Islet of Langerhans (tissue), 1 donor: ENCODE data around the gene BIN1.

Experiments
- FAIRE-seq: peaks from one replicate; lab custom pipeline; 2011; peaks lifted over from hg19 to GRCh38; lab: Jason Lieb, UNC

The BIN1 gene

DNA sequence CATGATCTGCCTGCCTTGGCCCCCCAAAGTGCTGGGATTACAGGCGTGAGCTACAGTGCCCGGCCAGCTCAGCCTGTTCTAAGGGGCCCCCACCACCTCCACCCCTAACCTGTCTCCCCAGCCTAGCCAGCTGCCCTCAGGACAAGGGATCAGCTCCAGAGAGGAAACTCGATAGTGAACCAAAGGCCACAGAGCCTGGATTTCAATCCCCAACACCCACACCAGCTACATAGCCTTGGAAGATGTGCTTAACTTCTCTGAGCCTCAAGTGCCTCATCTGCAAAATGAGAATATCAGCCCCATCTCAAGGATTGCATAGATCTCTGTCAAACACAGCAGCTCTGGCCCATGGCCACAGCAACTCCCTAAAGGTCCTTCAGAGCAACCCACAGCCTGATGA lies 32.0 kb downstream of the BIN1 start:
- FAIRE-seq, result no peak

DNA sequence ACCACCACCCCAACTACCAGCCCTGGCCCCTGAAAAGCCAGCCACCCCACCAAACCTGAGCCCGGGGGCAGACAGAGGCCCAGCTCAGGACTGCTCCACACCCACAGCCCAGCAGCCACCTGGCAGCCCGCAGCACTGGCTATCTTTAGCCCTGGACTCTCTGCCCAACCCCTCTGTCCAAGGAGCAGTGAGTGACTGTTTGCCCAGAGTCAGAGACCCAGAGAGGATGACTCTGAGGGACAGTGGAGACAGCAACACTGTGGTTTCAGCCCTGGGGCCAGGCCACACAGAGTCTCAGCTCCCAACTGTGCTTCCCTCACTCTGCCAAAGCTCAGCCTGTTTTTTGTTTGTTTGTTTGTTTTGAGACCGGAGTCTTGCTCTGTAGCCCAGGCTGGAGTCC lies 32.6 kb downstream of the BIN1 start:
- FAIRE-seq, result no peak

DNA sequence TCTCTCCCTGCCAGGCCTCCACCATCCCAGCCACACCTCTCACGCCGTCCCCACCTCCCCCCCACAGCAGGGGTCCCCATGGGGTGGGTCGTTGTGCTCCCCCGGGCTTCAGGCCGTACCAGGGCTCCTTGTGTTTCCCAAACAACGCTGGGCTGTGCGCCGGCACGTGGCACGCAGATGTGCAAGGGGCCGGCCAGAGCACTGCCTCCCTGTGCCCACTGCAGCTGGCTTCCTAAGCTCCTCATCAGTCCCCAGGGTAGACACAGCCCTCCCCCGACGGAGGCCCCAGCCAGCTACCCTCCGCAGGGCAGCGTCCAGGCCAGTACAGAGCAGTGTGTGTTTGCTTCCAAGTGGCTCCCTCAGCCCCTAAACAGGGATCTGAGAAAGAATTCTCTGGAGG lies 34.0 kb downstream of the BIN1 start:
- FAIRE-seq, result no peak

DNA sequence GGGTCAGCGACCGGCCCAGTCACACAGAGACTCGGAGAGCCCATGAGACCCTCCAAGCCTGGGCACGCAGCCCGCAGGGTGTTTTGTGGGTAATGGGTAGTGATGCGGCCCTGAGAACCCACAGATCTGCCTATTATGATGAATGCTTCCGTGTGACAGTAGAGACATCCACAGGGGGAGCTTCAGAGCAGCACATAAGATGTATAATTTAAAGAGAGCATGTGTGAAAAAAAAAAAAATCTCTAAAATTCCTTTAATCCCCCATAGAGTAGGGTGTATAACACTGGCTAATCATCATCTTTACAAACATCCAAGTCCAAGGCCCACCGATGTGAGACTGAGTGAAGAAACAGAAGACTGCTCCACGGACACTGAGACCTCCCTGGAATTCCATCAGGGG lies 34.6 kb downstream of the BIN1 start:
- no peak for FAIRE-seq

DNA sequence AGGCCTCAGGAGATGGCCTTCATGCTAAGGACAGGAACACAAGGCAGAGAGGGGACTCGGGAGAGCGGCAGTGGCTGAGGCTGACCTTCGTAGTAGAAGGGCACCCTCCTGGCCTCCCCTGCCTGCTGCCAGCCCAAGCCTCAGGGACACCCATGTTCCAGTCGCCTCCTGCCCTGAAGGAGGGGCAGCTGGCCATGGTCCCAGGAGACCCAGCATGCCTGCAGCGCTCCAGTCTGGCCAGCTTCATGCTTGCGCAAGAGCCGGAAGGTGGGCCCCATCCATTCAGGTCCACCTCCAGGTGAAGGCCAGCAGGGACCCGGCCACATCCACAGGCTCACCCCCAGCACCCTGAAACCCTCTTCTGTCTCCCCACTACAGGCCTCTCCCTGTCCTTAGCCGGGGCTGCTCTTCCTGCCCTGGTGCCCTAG lies 35.0 kb downstream of the BIN1 start:
- FAIRE-seq, result no peak

DNA sequence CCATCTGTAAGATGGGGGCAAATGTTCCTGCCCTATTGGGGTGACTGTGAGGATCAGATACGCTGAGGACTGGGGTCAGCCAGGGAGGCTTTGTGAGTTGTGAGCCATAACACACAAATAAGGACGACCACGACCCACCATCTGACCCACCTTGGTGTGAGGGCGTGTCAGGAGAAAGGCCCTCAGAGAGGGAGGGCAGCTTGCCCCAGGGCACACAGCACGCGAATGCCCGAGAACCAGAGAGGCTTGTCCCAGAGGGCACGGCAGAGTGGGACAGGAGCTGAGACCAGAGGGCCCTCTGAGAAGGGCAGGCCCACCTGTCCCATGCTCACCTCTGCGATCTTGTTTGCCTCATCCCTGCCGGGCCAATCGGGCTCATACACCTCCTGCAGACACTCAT lies 36.7 kb downstream of the BIN1 start:
- no peak for FAIRE-seq

DNA sequence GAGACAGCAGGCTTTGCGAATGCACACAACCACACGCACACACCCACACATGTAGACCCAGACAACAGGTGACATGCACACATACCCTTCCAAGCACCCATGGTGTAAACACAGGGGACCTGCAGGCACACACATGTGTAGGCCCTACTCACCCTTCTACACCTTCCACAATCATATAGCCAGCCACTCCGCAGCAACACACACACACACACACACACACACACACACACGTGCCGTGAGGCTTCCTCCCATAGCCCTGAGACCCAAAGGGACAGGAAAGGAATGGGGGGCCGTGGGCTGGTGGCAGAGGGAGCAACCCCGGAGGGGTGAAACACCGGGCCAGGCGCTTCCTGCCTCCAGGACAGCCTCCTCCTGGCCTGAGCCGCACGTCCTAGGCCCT lies 37.4 kb downstream of the BIN1 start:
- FAIRE-seq, result no peak

DNA sequence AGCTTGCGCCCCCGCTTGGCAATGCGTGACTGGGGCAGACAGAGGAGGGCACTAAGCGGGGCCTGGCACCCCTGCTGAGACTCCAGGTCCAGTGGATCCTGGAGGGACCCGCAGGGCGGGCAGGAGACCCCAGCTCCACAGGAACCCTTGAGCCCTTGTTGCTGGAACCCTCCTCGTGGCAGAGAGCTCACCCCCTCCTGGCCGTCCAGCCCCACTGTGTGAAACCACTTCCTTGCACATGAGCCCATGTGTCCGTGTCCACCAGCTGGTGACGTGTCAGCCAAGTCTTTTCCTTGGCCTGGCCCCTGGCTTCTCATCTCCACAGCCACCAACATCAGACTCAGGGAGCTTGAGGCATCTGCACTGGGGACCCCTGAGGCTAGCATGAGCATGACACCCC lies 38.0 kb downstream of the BIN1 start:
- FAIRE-seq, result no peak

DNA sequence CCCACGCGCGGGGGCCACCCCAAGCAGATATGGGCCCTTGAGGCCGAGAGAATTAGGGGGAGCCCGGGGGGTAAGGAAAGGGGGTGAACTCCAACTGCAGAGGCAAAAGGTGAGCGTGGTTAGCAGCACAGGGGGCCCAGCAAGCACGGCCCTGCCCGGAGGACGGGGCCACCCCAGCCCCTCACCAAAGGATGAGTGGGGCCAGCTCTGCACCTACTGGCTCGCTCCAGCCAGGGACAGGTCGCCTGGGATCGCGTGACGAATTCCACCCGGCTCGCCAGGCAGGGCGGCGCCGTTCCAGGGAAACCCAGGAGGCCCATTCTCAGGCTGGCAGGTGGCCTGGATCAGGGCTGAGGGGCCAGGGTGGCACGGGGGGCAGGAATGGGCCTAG lies 38.6 kb downstream of the BIN1 start:
- no peak for FAIRE-seq

DNA sequence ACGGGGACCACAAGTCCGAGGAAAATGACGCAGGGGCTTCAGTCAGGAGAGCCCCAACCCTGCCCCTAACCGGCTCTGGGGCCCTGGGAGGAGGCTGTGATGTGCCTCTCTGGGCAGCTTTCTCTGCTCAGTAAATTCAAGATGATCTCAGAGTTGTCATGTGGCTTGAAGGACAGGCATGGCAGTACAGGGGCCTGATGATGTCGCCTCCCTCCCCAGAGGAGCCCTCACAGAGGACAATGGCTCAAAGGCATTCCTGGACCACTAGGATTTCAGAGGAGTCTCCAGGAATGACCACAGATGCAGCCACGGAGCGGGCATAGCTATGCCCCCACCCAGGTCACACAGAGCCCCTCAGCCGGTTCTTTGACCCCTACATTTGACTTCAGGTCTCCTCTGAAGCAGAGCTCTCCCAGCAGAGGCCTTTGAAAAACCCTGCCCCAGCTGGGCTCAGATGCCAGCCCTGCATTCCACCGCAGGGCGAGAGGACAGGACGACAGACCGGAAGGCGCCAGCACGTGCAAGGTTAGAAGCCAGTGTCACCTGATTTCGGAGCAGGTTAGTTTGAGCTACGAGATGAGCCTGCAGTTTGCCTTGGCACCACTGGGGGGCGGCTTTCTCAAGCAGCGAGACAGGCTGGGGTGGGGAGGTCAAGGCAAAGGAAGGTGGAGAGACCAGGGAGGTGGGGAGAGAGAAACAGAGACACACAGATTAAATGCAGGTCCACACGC lies 39.2 kb downstream of the BIN1 start:
- FAIRE-seq, result no peak

DNA sequence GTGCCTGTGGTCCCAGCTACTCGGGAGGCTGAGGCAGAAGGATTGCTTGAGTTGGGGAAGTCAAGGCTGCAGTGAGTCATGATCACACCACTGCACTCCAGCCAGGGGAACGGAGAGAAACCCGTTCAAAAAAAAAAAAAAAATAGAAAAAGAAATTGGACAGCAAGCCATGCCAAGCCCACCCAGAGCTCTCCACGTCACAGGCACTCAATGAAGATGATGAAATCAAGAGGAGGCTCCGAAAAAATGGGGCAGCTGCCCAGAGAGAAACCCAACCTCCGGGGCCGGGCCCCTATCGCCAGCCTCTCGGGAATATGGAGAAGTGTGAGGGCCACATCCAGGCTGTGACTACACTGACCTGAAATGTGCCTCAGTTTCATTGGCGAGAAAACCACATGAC lies 40.0 kb downstream of the BIN1 start:
- no peak for FAIRE-seq

DNA sequence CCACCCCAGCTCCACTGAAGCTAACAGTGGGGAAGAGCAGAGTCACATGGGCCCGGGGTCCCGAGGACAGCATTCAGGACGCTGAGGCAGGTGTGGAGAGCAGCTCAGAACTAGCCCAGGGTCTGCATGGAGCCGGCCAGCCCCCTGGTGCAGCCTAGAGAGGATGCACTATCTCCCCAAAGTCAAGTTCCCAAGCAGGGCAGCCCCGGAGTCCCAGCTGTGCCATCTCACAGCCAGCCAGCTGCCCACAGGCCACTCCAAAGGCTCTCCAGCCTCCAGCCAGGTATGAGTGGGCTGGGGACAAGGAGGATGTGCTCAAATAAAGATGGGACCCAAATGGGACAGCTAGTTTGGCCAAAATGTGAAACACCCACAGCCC lies 41.0 kb downstream of the BIN1 start:
- FAIRE-seq, result no peak

DNA sequence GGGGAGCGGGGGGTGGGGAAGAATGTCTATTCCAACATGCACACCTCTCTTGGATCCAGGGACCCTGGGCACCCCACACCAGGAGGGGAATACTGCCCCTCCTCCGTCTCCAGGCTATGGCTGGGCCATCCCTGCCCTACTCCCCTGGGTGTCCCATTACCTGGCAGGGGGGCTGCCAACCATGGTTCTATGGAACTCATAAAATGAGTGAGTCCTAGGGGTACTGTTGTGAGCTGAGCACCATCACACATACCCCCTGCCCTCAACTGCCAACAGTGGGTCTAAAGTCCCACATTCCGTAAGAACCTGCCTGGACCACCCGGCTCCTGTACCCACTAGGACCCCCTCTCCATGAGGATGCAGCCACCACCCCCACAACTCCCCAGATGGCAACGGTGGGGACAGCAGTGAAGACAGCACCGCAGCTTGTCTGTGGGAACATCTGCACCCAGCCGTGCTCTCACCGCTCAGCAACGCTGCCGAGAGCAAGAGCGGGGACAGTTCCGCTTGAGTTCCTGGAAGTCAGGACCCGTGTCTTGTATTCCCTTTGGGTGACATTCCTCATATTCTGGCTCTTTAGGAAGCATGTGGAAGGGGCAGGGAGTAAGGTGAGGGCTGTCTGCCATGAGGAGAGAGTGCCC lies 41.5 kb downstream of the BIN1 start:
- no peak for FAIRE-seq

DNA sequence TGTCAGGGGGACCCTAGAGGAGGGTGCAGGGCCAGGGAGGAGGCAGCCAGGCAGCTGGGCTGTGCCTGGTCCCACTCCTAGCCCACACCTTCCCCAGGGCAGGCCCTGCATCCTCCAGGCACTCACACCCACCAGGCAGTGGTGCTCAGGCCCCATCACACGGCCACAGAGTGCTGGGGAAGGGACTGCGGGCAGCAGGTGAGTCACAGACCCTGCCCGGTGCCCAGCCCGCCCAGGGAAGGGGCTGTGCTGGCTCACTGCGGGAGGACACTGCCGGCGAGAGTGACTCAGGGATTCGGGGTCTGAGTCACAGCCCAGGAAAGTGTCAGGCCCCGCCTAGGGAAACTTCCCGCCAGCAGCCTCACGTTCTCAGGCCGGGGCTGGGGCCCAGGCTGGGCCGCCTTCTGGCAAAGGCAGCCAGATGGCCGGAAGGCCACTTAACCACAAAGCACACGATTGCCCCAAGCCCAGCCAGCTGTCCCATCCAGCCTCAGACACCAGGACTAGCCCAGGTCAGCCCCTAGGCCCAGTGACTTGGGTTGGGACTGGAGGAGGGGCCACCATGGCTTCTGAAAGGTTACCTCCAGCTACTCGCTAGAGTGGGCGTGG lies 42.2 kb downstream of the BIN1 start:
- FAIRE-seq, result no peak

DNA sequence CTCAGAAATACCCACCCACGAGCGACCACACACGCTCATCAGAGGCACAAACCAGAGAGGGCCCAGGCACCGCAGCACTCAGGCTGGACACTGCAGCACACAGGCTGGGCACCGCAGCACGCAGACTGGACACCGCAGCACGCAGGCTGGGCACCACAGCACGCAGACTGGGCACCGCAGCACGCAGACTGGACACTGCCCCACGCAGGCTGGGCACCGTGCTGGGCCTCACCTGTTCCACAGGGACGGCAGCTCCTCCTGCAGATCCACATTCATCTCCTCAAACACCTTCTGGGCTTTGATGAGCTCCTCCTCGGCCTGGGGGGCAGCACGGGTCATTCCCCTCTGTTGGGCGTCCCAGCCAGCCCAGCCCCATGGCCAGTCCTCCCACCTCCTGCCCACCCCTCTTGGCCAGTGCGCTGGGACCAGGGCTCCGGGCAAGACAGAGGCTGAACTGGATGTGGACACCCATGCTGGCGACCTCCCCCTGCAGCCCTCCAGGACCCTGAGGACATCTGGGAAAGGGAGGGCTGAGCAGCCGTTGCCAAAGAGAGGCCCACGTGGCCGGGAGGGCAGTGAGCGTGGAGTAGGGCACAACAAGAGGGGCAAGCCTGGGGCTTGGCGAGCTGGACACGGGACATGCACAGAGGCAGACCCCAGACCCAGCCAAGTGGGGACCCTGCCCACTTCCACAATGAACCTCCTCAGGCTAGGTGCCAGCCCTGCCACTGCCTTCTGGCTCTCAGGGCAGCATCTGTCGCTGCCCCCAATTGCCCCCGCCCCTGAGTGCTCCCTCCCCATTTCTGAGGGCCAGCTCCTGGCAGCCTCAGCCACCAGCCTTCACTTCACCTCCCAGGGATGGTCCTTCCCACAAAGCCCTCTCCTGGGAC lies 43.0 kb downstream of the BIN1 start:
- FAIRE-seq, result no peak

DNA sequence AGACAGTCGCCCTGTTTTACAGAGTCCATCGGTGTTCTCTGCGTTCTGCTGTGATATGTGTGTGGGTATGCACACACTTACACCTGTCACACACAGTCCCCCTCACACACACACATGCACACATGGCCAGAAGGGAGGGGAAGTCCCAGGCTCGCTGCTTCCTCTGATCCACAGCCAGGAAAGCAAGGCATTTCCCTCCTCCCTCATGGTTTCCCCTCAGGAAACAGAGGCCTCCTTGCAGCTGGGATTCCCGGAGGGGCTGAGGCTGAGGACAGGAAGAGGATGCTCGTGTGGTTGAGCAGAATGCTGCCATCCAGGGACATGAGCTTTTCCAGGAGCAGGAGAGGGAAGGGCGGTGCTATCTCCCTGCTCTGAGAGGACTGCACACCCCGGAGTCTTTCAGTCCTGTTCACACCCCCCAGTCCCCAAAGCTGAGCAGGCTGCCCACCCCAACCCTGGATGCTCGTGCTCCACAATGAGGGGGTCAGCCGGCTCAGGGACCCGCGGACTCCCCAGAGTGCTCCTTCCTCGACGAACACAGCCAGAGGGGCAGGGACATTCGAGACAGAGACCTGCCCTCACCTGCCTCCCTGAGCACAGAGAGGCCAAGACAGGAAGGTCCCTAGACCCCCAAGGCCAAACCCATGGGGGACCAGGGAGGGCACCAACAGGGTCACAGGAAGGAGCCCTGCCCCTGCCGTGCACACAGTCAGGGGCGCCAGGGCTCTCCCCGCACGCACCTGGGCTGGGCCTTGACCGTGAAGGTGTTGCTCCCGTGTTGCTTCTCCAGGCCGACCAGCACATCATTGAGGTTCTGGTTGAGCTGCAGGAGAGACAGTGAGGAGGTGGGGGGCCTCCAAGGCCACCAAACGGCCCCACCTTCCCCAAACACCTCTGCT lies 45.3 kb downstream of the BIN1 start:
- FAIRE-seq, result no peak

DNA sequence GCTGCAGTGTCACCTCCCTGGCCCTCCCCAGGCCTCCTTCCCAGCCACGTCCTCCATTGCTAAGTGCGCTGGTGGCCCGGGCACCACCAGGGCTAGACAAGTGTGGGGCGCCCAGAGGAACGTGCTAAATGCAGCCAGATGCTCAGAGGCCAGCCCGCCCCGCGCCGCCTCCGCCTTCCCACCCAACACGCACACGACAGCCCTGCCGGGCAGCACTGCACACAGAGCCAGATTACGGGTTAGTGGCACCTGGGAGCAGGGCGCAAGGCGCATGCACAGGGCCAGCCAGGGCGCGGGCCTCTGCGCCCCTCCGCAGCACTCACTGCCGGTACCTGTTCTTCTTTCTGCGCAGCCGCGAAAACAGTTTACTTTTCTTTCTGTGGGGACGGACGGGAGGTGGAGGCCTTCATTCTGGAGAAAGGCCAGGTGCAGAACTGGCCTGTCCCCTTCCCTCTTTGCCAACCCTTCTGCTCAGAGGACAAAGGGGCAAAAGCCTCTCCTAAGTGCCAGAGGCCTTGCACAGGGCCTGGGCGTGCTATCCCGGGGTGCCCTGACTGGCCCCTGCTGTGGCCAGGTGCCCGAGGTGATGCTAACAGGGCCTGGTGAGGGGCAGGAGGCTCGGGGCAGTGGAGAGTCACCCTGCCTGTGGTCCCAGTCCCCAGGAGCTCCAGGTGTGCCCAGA lies 46.5 kb downstream of the BIN1 start:
- FAIRE-seq, result no peak

DNA sequence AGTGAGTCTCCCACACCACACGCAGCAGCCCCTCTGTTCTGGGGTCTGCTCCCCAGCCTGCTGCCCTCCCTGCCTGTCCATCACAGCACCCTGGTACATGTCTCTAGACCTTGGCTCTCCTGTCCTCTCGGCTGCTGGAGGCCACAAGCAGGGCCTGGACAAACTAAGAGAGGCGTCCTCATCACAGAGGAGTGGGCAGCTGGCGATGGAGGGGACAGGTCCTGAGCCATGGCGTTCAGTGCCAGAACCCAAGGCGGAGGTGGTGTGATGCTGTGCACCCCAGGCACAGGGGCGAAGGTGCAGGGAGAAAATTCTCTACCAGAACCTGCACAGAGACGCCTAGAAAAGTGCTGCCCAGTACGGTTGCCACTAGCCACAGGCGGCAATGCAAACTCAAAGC lies 47.4 kb downstream of the BIN1 start:
- FAIRE-seq, result no peak

DNA sequence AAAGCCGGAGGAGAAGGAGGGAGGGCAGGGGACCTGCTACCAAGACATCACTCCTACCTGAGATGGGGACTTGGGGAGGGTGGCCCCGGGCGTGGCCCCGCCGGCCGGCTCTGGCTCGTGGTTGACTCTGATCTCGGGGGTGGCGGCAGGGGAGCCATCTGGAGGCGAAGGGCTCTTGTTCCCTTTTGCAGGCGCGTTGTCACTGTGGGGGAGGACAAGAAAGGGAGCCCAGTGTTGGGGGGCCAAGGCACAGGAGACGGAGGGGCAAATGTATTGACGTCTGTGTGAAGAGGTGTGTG lies 48.1 kb downstream of the BIN1 start:
- no peak for FAIRE-seq

DNA sequence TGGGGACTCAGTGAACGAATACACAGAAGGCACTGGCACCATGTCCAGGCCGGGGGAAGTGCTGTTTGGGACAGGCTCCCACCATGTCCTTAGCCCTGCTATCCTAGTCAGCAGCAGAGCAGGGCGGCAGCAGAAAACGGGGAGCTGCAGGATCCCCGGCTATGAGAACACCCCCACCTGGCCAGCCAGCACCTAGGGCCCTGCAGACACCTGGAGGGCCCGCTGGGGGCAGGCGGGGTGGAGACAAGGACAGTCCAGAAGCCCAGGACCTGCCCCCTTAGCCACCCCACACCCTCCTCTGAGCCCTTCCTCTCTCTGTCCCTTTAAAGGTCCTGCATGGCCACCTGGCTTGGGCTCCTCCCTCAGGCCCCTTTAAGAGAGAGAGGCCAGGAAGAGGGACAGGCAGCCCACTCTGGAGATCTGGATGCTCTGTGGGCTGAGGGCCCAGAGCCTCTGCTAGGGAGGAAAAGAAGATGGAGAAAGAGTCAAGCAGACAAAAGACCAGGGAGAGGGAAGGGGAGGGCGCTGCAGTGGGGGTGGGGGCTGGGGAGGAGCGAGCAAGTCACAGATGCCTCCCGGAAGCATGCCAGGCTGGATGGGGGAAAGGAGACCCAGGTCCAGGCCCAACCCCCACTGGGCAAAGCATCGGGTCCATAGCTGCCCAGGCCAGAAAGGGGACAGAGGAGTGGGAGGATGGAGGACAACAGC lies 48.6 kb downstream of the BIN1 start:
- no peak for FAIRE-seq
